ENCODE data around the gene CCNE1.
A peak's percentile ranks its signal among the peaks of the same experiment; 100 is the strongest.

The CCNE1 gene

GRCh38 chr19:29855087-29855486 lies 43.3 kb downstream of the CCNE1 start:
- no peak overlapping the region for H3K9ac ChIP-seq (ENCODE audit: low read length)
- DNase-seq, result no peak
- no CpG with 5 or more reads among the region's 4 CpGs for WGBS (ENCODE audit: extremely low coverage, insufficient coverage, insufficient read length)
- H3K23ac ChIP-seq (ENCODE audit: low read length), result no peak overlapping the region
- no peaks in the 10 kb centered on the region for H3K27me3 ChIP-seq (ENCODE audit: insufficient read depth, low read length)
- H4K91ac ChIP-seq (ENCODE audit: low read depth, low read length), result no peak overlapping the region
- no peaks in the 10 kb centered on the region for H3K36me3 ChIP-seq (ENCODE audit: control insufficient read depth in 1 of 2, insufficient read depth in 2 of 2, low read length in 2 of 2)
- peaks cover 1% of the 10 kb centered on the region for H3K79me1 ChIP-seq (ENCODE audit: low read length)
- no peak overlapping the region for H3K14ac ChIP-seq (ENCODE audit: low read length)
- no peak overlapping the region for H2AK5ac ChIP-seq (ENCODE audit: low read length)
- no peak overlapping the region for H2BK120ac ChIP-seq (ENCODE audit: insufficient read depth, low read length, poor library complexity)
- H3K4ac ChIP-seq (ENCODE audit: low read depth, low read length), result no peak overlapping the region
- no peak overlapping the region for H2BK12ac ChIP-seq (ENCODE audit: low read length)
- peak overlapping the region; percentile 50 for H4K8ac ChIP-seq (ENCODE audit: low read depth, low read length)
- H3K9me3 ChIP-seq (ENCODE audit: insufficient read depth, low read depth, low read length), result no peaks in the 10 kb centered on the region
- H3K4me3 ChIP-seq (ENCODE audit: low read depth, low read length), result no peak overlapping the region
- H3K4me1 ChIP-seq (ENCODE audit: control insufficient read depth in 1 of 2, insufficient read depth in 2 of 2, low read length in 2 of 2), result peaks cover 2% of the 10 kb centered on the region in 2 experiments
- H3K79me2 ChIP-seq (ENCODE audit: control insufficient read depth, insufficient read depth, low read length, poor library complexity), result no peaks in the 10 kb centered on the region
- H3K27ac ChIP-seq (ENCODE audit: low read depth, low read length), result no peak overlapping the region
- H2BK5ac ChIP-seq (ENCODE audit: low read depth, low read length, poor library complexity), result no peak overlapping the region
- H2AFZ ChIP-seq (ENCODE audit: insufficient read depth, low read length, poor library complexity), result no peak overlapping the region
- H3K18ac ChIP-seq (ENCODE audit: low read length), result no peak overlapping the region
- H4K12ac ChIP-seq (ENCODE audit: low read depth, low read length), result no peak overlapping the region
- H3K4me2 ChIP-seq (ENCODE audit: low read length), result no peak overlapping the region

GRCh38 chr19:29855741-29856500 lies 44.1 kb downstream of the CCNE1 start:
- Histone ChIP-seq H2AFZ (ENCODE audit: insufficient read depth, low read length, poor library complexity) (no peak overlapping the region), H3K14ac (ENCODE audit: low read length) (no peak overlapping the region), H4K91ac (ENCODE audit: low read depth, low read length) (no peak overlapping the region), H2BK120ac (ENCODE audit: insufficient read depth, low read length, poor library complexity) (no peak overlapping the region), H3K79me1 (ENCODE audit: low read length) (peaks cover 1% of the 10 kb centered on the region), H3K4me1 (ENCODE audit: control insufficient read depth in 1 of 2, insufficient read depth in 2 of 2, low read length in 2 of 2) (peaks cover 2% of the 10 kb centered on the region in 2 experiments), H3K79me2 (ENCODE audit: control insufficient read depth, insufficient read depth, low read length, poor library complexity) (no peaks in the 10 kb centered on the region), H3K23ac (ENCODE audit: low read length) (no peak overlapping the region), H3K27ac (ENCODE audit: low read depth, low read length) (no peak overlapping the region), H3K36me3 (ENCODE audit: control insufficient read depth in 1 of 2, insufficient read depth in 2 of 2, low read length in 2 of 2) (no peaks in the 10 kb centered on the region), H2AK5ac (ENCODE audit: low read length) (no peak overlapping the region), H3K4ac (ENCODE audit: low read depth, low read length) (no peak overlapping the region), H3K27me3 (ENCODE audit: insufficient read depth, low read length) (no peaks in the 10 kb centered on the region), H3K18ac (ENCODE audit: low read length) (no peak overlapping the region), H2BK5ac (ENCODE audit: low read depth, low read length, poor library complexity) (no peak overlapping the region), H3K9ac (ENCODE audit: low read length) (no peak overlapping the region), H3K4me3 (ENCODE audit: low read depth, low read length) (no peak overlapping the region), H3K4me2 (ENCODE audit: low read length) (no peak overlapping the region), H4K12ac (ENCODE audit: low read depth, low read length) (no peak overlapping the region), H2BK12ac (ENCODE audit: low read length) (no peak overlapping the region), H3K9me3 (ENCODE audit: insufficient read depth, low read depth, low read length) (no peaks in the 10 kb centered on the region), H4K8ac (ENCODE audit: low read depth, low read length) (no peak overlapping the region)
- DNase-seq, result no peak
- no CpG with 5 or more reads among the region's 20 CpGs for WGBS (ENCODE audit: extremely low coverage, insufficient coverage, insufficient read length)

GRCh38 chr19:29858000-29858596 lies 46.3 kb downstream of the CCNE1 start:
- Histone ChIP-seq H3K27ac (ENCODE audit: low read depth, low read length) (no peak overlapping the region), H3K4ac (ENCODE audit: low read depth, low read length) (no peak overlapping the region), H2AFZ (ENCODE audit: insufficient read depth, low read length, poor library complexity) (no peak overlapping the region), H4K8ac (ENCODE audit: low read depth, low read length) (no peak overlapping the region), H3K9ac (ENCODE audit: low read length) (no peak overlapping the region), H4K91ac (ENCODE audit: low read depth, low read length) (peak overlapping the region; percentile 20), H3K18ac (ENCODE audit: low read length) (no peak overlapping the region), H3K79me1 (ENCODE audit: low read length) (peaks cover 1% of the 10 kb centered on the region), H2AK5ac (ENCODE audit: low read length) (no peak overlapping the region), H2BK12ac (ENCODE audit: low read length) (no peak overlapping the region), H3K14ac (ENCODE audit: low read length) (no peak overlapping the region), H2BK5ac (ENCODE audit: low read depth, low read length, poor library complexity) (no peak overlapping the region), H2BK120ac (ENCODE audit: insufficient read depth, low read length, poor library complexity) (no peak overlapping the region), H3K79me2 (ENCODE audit: control insufficient read depth, insufficient read depth, low read length, poor library complexity) (no peaks in the 10 kb centered on the region), H3K27me3 (ENCODE audit: insufficient read depth, low read length) (no peaks in the 10 kb centered on the region), H3K23ac (ENCODE audit: low read length) (no peak overlapping the region), H4K12ac (ENCODE audit: low read depth, low read length) (no peak overlapping the region), H3K4me3 (ENCODE audit: low read depth, low read length) (no peak overlapping the region), H3K4me2 (ENCODE audit: low read length) (no peak overlapping the region), H3K4me1 (ENCODE audit: control insufficient read depth in 1 of 2, insufficient read depth in 2 of 2, low read length in 2 of 2) (peaks cover 2% of the 10 kb centered on the region in 2 experiments), H3K36me3 (ENCODE audit: control insufficient read depth in 1 of 2, insufficient read depth in 2 of 2, low read length in 2 of 2) (no peaks in the 10 kb centered on the region), H3K9me3 (ENCODE audit: insufficient read depth, low read depth, low read length) (no peaks in the 10 kb centered on the region)
- DNase-seq, result peak in 1 of 2 donors; percentile 90
- WGBS (ENCODE audit: extremely low coverage, insufficient coverage, insufficient read length), result no CpG with 5 or more reads among the region's 9 CpGs

GRCh38 chr19:29858621-29859020 lies 46.8 kb downstream of the CCNE1 start:
- no peak overlapping the region for H3K18ac ChIP-seq (ENCODE audit: low read length)

More at GRCh38 chr19:29858621-29859020, 46.8 kb downstream of the CCNE1 start:
- Histone ChIP-seq H3K14ac (ENCODE audit: low read length) (no peak overlapping the region), H3K4me1 (ENCODE audit: control insufficient read depth in 1 of 2, insufficient read depth in 2 of 2, low read length in 2 of 2) (peaks cover 2% of the 10 kb centered on the region in 2 experiments), H4K91ac (ENCODE audit: low read depth, low read length) (peak overlapping the region; percentile 20), H3K4me2 (ENCODE audit: low read length) (no peak overlapping the region), H2BK120ac (ENCODE audit: insufficient read depth, low read length, poor library complexity) (no peak overlapping the region), H3K36me3 (ENCODE audit: control insufficient read depth in 1 of 2, insufficient read depth in 2 of 2, low read length in 2 of 2) (no peaks in the 10 kb centered on the region), H2BK12ac (ENCODE audit: low read length) (no peak overlapping the region), H3K23ac (ENCODE audit: low read length) (no peak overlapping the region), H3K79me2 (ENCODE audit: control insufficient read depth, insufficient read depth, low read length, poor library complexity) (no peaks in the 10 kb centered on the region), H3K27ac (ENCODE audit: low read depth, low read length) (no peak overlapping the region), H2AFZ (ENCODE audit: insufficient read depth, low read length, poor library complexity) (no peak overlapping the region), H3K4me3 (ENCODE audit: low read depth, low read length) (no peak overlapping the region), H3K9ac (ENCODE audit: low read length) (no peak overlapping the region), H3K4ac (ENCODE audit: low read depth, low read length) (no peak overlapping the region), H2AK5ac (ENCODE audit: low read length) (no peak overlapping the region), H3K27me3 (ENCODE audit: insufficient read depth, low read length) (no peaks in the 10 kb centered on the region), H4K12ac (ENCODE audit: low read depth, low read length) (no peak overlapping the region), H3K9me3 (ENCODE audit: insufficient read depth, low read depth, low read length) (no peaks in the 10 kb centered on the region), H3K79me1 (ENCODE audit: low read length) (peaks cover 1% of the 10 kb centered on the region), H2BK5ac (ENCODE audit: low read depth, low read length, poor library complexity) (no peak overlapping the region), H4K8ac (ENCODE audit: low read depth, low read length) (no peak overlapping the region)
- no peak for DNase-seq
- WGBS (ENCODE audit: extremely low coverage, insufficient coverage, insufficient read length), result no CpG with 5 or more reads among the region's 13 CpGs

Measured in trophoblast cell (in vitro differentiated cells and primary cell).